ENCODE results near the gene ETFA.
A peak's percentile ranks its signal among the peaks of the same experiment; 100 is the strongest.

The ETFA gene

GRCh38 chr15:76311100-76311953, at the start of gene ETFA:
Gene ETFA (minus strand): TSS chr15:76311469. CDS start chr15:76311388, 81 bp downstream.
- Histone ChIP-seq H3K9me3 (ENCODE audit: control insufficient read depth, insufficient read depth, low read depth, low read length) (no peaks in the 10 kb centered on the region), H3K4me3 (ENCODE audit: low read depth, low read length) (peak within 1 kb of the TSS; percentile 77), H3K36me3 (ENCODE audit: control insufficient read depth in 2 of 2, insufficient read depth in 1 of 2, low read length in 2 of 2) (peaks cover 0 to 4% of the 10 kb centered on the region in 2 experiments; a peak in 1 of 3 replicates), H3K27ac (ENCODE audit: extremely low read depth, low read depth, low read length) (peak within 1 kb of the TSS; percentile 84), H3K4me1 (ENCODE audit: control insufficient read depth, insufficient read depth, low read length) (peaks cover 16% of the 10 kb centered on the region; the same call in 1 of the 2 replicates)
- POLR2A ChIA-PET: interaction anchor here (0.6 to 3.6 kb wide), 17 partner anchors 10 to 125 kb away, joined by 3 to 83 read pairs (median 4); partner anchors contain the start of gene ISL2
- CTCF ChIA-PET: interaction anchor here (1.0 to 2.5 kb wide), 2 partner anchors 19 to 556 kb away, joined by 3 to 8 read pairs; no protein-coding TSS in a partner anchor
- TF ChIP-seq ZBTB21 (tag by site-specific recombination; IDR thresholded peaks at IDR 0.05) (no peak), ZNF274 (IDR thresholded peaks at IDR 0.05; ENCODE audit: low read length) (no peak), ZNF274 (tag by site-specific recombination; IDR thresholded peaks at IDR 0.05; ENCODE audit: borderline replicate concordance) (no peak), ZNF701 (tag by site-specific recombination; IDR thresholded peaks at IDR 0.05) (no peak), HOXC10 (CRISPR knock-in tag; IDR thresholded peaks at IDR 0.05) (no peak), ZNF324 (tag by site-specific recombination; IDR thresholded peaks at IDR 0.05) (0 out of 2 replicates have a peak, but pooled peaks have one; percentile 39), ZBTB11 (tag by site-specific recombination; conservative IDR thresholded peaks at IDR 0.05; ENCODE audit: low read depth) (no peak; the same call in 1 of the 2 replicates), ZBTB8A (tag by site-specific recombination; IDR thresholded peaks at IDR 0.05) (peak; percentile 83), ZNF791 (tag by site-specific recombination; IDR thresholded peaks at IDR 0.05) (no peak), IKZF3 (tag by site-specific recombination; IDR thresholded peaks at IDR 0.05) (no peak), GLI2 (tag by site-specific recombination; IDR thresholded peaks at IDR 0.05; ENCODE audit: borderline replicate concordance, low read depth) (no peak), ELK4 (IDR thresholded peaks at IDR 0.05; ENCODE audit: borderline replicate concordance, low read depth, low read length) (no peak), ZNF768 (tag by site-specific recombination; IDR thresholded peaks at IDR 0.05) (no peak), ZNF2 (tag by site-specific recombination; IDR thresholded peaks at IDR 0.05) (no peak; the same call in 1 of the 2 replicates), ZNF132 (tag by site-specific recombination; IDR thresholded peaks at IDR 0.05; ENCODE audit: borderline replicate concordance) (no peak), ZNF561 (tag by site-specific recombination; IDR thresholded peaks at IDR 0.05; ENCODE audit: borderline replicate concordance) (peak; percentile 44; the same call in 1 of the 2 replicates), ZNF292 (tag by site-specific recombination; IDR thresholded peaks at IDR 0.05; ENCODE audit: borderline replicate concordance, low read depth) (no peak), ZBTB10 (tag by site-specific recombination; IDR thresholded peaks at IDR 0.05) (no peak), GLI4 (tag by site-specific recombination; IDR thresholded peaks at IDR 0.05) (0 out of 2 replicates have a peak, but pooled peaks have one; percentile 43), ZNF670 (tag by site-specific recombination; IDR thresholded peaks at IDR 0.05; ENCODE audit: low read depth) (no peak), ZNF580 (tag by site-specific recombination; IDR thresholded peaks at IDR 0.05) (no peak; the same call in 1 of the 2 replicates), ZNF660 (tag by site-specific recombination; IDR thresholded peaks at IDR 0.05) (peak; percentile 53; the same call in 1 of the 2 replicates), SP7 (tag by site-specific recombination; IDR thresholded peaks at IDR 0.05) (peak; percentile 73), PRDM1 (tag by site-specific recombination; IDR thresholded peaks at IDR 0.05) (no peak), ZNF664 (tag by site-specific recombination; IDR thresholded peaks at IDR 0.05) (no peak), ZNF837 (tag by site-specific recombination; IDR thresholded peaks at IDR 0.05) (no peak), KLF17 (tag by site-specific recombination; IDR thresholded peaks at IDR 0.05) (peak; percentile 60; the same call in 1 of the 2 replicates), ZNF140 (tag by site-specific recombination; IDR thresholded peaks at IDR 0.05) (no peak), ZNF48 (tag by site-specific recombination; IDR thresholded peaks at IDR 0.05) (no peak), REPIN1 (tag by site-specific recombination; IDR thresholded peaks at IDR 0.05; ENCODE audit: low read depth) (no peak)

Data from HEK293 (cell line).